HepG2 (cell line): ENCODE data around the gene IRAK4. TPM values are rescaled to one million over a fixed set of nuclear protein-coding genes. Genes with fewer than 3 reads are reported as not detected.

Experiments used
- AGO1 ChIP-seq: fragments of 200-400 bp; formaldehyde crosslinking; IDR thresholded peaks from 2 replicates; pipeline ENCODE4 v1.6.1; 2017; ENCODE audit warnings: mild to moderate bottlenecking, low read depth, low read length, moderate library complexity; ENCODE audit not compliant: poor library complexity, severe bottlenecking
- ATF1 ChIP-seq: IDR thresholded peaks from 2 replicates; pipeline ENCODE4 v1.6.1; 2016; ENCODE audit warnings: mild to moderate bottlenecking, control low read depth
- CREB1 ChIP-seq, 2 experiments: fragments of 450-650 bp in 1 of 2; IDR thresholded peaks; 2 replicates each; pipeline ENCODE4 v1.6.1; 2016 to 2017; ENCODE audit warnings: control low read depth in 1 of 2, mild to moderate bottlenecking in 1 of 2, missing compliant biosample characterization in 1 of 2, missing genetic modification characterization in 1 of 2
- HDAC6 ChIP-seq: fragments of 200-600 bp; sonication (generic); IDR thresholded peaks from 2 replicates; pipeline ENCODE4 v1.7.0; 2017; ENCODE audit warnings: mild to moderate bottlenecking, antibody characterized with exemption, low read length, low read depth
- HOXA9 ChIP-seq: sonication (generic); formaldehyde crosslinking; IDR thresholded peaks from 2 replicates; pipeline ENCODE4 v1.8.1; 2022; ENCODE audit warnings: missing genetic modification reagents, mild to moderate bottlenecking, moderate library complexity, borderline replicate concordance
- KLF11 ChIP-seq: IDR thresholded peaks from 2 replicates; pipeline ENCODE4 v1.6.1; 2016; ENCODE audit warnings: missing compliant biosample characterization
- MAZ ChIP-seq, 2 experiments: sonication (generic) in 1 of 2; formaldehyde crosslinking in 1 of 2; IDR thresholded peaks; 2 replicates each; pipeline versions ENCODE4 v1.5.0 to v1.6.1; 2012 to 2020; ENCODE audit warnings: low read depth in 2 of 2, mild to moderate bottlenecking in 2 of 2, borderline replicate concordance in 1 of 2, improper control_type of control experiment in 1 of 2, low read length in 1 of 2, missing genetic modification reagents in 1 of 2, moderate library complexity in 1 of 2
- MTF2 ChIP-seq: sonication (generic); formaldehyde crosslinking; IDR thresholded peaks from 2 replicates; pipeline ENCODE4 v1.5.0; 2020; ENCODE audit warnings: missing genetic modification reagents, borderline replicate concordance
- NR2C2 ChIP-seq: sonication (generic); formaldehyde crosslinking; IDR thresholded peaks from 2 replicates; pipeline ENCODE4 v1.4.0; 2020; ENCODE audit warnings: missing genetic modification reagents, mild to moderate bottlenecking, moderate library complexity, borderline replicate concordance
- RCOR2 ChIP-seq: IDR thresholded peaks from 2 replicates; pipeline ENCODE4 v1.6.1; 2016; ENCODE audit warnings: missing biosample characterization, missing genetic modification reagents
- STAT5B ChIP-seq: sonication (generic); formaldehyde crosslinking; IDR thresholded peaks from 2 replicates; pipeline ENCODE4 v1.4.0; 2020; ENCODE audit warnings: missing genetic modification reagents
- XRCC5 ChIP-seq: fragments of 200-400 bp; formaldehyde crosslinking; optimal IDR thresholded peaks from 2 replicates; pipeline ENCODE3; 2017; ENCODE audit warnings: mild to moderate bottlenecking, low read length
- YEATS4 ChIP-seq: sonication (generic); formaldehyde crosslinking; IDR thresholded peaks from 2 replicates; pipeline ENCODE4 v1.4.0; 2020; ENCODE audit warnings: missing genetic modification reagents, borderline replicate concordance
- ZNF33B ChIP-seq: sonication (generic); formaldehyde crosslinking; IDR thresholded peaks from 2 replicates; pipeline ENCODE4 v1.5.1; 2020; ENCODE audit warnings: mild to moderate bottlenecking, missing genetic modification reagents
- ZNF558 ChIP-seq: sonication (generic); formaldehyde crosslinking; IDR thresholded peaks from 2 replicates; pipeline ENCODE4 v1.9.0; 2022; ENCODE audit warnings: mild to moderate bottlenecking, missing genetic modification reagents, borderline replicate concordance
- polyA plus RNA-seq, 8 experiments: library from polyadenylated mRNA; depleted of rRNA in 3 of 8; stranded (reverse) in 7 of 8; unstranded in 1 of 8; fragments of >200 nt; fragmentation: Illumina TruSeq in 4 of 8; extraction: Trizol in 4 of 8; gene quantifications; 2 replicates each; pipeline versions ENCODE4 v1.2.1 to v1.2.3, GENCODE V29; 2011 to 2016; ENCODE audit warnings: low read depth in 4 of 8, missing spikeins in 1 of 8, mixed read lengths in 1 of 8; ENCODE audit not compliant: insufficient read depth in 1 of 8
- total RNA-seq, 5 experiments: library from RNA; depleted of rRNA; stranded (reverse); fragments of >200 nt; fragmentation: Illumina TruSeq; extraction: Trizol; gene quantifications; 2 replicates each; pipeline ENCODE4 v1.2.3, GENCODE V29; 2016; ENCODE audit warnings: low read depth in 1 of 5
- TF ChIP-seq, protein P1 (sequence below): sonication (generic); formaldehyde crosslinking; IDR thresholded peaks from 2 replicates; pipeline ENCODE4 v1.9.0; 2022; ENCODE audit warnings: missing genetic modification reagents, mild to moderate bottlenecking, borderline replicate concordance
- TF ChIP-seq, protein P2 (sequence below): sonication (generic); formaldehyde crosslinking; IDR thresholded peaks from 2 replicates; pipeline ENCODE4 v1.5.0; 2020; ENCODE audit warnings: mild to moderate bottlenecking, missing genetic modification reagents, moderate library complexity
- TF ChIP-seq, protein P3 (sequence below): sonication (generic); formaldehyde crosslinking; IDR thresholded peaks from 2 replicates; pipeline ENCODE4 v1.8.0; 2022; ENCODE audit warnings: missing genetic modification reagents, mild to moderate bottlenecking, inconsistent platforms, borderline replicate concordance
- TF ChIP-seq, protein P4 (sequence below): sonication (generic); formaldehyde crosslinking; IDR thresholded peaks from 2 replicates; pipeline ENCODE4 v1.5.1; 2020; ENCODE audit warnings: mild to moderate bottlenecking, moderate library complexity, missing genetic modification reagents

IRAK4 gene
- total and polyA plus RNA-seq, 2 of the 13 experiments (the other 11 are each of a cell fraction or from before 2014, with no cell fraction given): 6.6 to 7.1 TPM

DNA sequence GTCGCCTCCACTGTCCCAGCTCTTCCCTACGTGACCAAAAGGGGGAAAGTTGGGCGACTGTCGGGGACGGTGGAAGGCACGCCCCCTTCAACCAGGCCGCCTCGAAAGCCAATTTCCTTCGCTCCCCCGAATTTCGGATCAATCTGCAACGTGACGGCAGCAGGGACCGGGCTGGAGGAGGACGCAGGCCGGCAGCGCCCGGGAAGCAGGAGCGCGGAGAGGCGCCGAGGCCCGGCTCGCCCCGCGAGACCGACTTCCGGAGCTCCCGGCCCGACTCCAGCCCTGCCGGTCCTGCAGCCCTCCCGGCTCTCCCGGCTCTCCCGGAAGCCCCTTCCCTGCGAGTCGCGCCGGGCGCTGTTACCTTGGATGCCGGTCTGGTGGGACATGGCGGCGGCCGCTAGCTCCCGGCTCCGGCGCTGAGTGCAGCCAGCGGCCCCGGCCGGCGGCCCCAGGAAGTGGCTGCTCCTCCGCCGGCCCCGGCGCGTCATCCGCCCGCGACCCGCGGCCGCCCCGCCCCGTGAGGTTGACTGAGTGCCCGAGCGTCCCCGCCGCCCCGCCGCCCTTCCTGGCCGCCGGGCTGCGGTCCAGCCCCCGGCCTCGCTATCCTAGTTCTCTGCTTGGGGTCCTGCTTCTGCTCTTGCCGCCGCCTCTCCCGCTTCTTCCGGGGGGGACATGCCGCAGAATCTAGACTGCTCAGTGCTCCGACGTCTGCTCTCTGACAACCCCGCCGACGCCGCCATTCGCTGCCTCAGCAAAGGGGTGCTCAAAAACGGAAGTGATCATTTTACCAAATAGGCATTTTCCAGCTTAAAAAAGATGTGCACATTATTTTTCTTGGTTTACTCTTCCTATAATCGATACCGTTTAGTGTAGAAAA is 47.3 kb downstream of the IRAK4 start, which contains the start of gene TWF1 (continued):
- TF ChIP-seq, protein P1, sequence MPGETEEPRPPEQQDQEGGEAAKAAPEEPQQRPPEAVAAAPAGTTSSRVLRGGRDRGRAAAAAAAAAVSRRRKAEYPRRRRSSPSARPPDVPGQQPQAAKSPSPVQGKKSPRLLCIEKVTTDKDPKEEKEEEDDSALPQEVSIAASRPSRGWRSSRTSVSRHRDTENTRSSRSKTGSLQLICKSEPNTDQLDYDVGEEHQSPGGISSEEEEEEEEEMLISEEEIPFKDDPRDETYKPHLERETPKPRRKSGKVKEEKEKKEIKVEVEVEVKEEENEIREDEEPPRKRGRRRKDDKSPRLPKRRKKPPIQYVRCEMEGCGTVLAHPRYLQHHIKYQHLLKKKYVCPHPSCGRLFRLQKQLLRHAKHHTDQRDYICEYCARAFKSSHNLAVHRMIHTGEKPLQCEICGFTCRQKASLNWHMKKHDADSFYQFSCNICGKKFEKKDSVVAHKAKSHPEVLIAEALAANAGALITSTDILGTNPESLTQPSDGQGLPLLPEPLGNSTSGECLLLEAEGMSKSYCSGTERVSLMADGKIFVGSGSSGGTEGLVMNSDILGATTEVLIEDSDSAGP: peak; percentile 82; the same call in 1 of the 2 replicates
- TF ChIP-seq STAT5B (CRISPR knock-in tag): no peak
- no peak; the same call in 1 of the 2 replicates for TF ChIP-seq ZNF558 (CRISPR knock-in tag)
- TF ChIP-seq KLF11 (CRISPR knock-in tag): no peak
- TF ChIP-seq HDAC6: no peak
- TF ChIP-seq XRCC5: peak; percentile 35
- no peak for TF ChIP-seq RCOR2 (CRISPR knock-in tag)
- TF ChIP-seq CREB1 (IDR thresholded peaks at IDR 0.05): peak; percentile 87
- TF ChIP-seq CREB1 (CRISPR knock-in tag; IDR thresholded peaks at IDR 0.05): 0 out of 2 replicates have a peak, but pooled peaks have one; percentile 36
- TF ChIP-seq MTF2 (CRISPR knock-in tag): peak; percentile 50; the same call in 1 of the 2 replicates
- peak; percentile 52; the same call in 1 of the 2 replicates for TF ChIP-seq MAZ (IDR thresholded peaks at IDR 0.05; ENCODE audit: borderline replicate concordance, low read depth, low read length)
- TF ChIP-seq MAZ (CRISPR knock-in tag; IDR thresholded peaks at IDR 0.05; ENCODE audit: low read depth): peak; percentile 50; the same call in 1 of the 2 replicates
- TF ChIP-seq, protein P2, sequence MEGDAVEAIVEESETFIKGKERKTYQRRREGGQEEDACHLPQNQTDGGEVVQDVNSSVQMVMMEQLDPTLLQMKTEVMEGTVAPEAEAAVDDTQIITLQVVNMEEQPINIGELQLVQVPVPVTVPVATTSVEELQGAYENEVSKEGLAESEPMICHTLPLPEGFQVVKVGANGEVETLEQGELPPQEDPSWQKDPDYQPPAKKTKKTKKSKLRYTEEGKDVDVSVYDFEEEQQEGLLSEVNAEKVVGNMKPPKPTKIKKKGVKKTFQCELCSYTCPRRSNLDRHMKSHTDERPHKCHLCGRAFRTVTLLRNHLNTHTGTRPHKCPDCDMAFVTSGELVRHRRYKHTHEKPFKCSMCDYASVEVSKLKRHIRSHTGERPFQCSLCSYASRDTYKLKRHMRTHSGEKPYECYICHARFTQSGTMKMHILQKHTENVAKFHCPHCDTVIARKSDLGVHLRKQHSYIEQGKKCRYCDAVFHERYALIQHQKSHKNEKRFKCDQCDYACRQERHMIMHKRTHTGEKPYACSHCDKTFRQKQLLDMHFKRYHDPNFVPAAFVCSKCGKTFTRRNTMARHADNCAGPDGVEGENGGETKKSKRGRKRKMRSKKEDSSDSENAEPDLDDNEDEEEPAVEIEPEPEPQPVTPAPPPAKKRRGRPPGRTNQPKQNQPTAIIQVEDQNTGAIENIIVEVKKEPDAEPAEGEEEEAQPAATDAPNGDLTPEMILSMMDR (CRISPR knock-in tag): no peak; the same call in 1 of the 2 replicates
- TF ChIP-seq, protein P3, sequence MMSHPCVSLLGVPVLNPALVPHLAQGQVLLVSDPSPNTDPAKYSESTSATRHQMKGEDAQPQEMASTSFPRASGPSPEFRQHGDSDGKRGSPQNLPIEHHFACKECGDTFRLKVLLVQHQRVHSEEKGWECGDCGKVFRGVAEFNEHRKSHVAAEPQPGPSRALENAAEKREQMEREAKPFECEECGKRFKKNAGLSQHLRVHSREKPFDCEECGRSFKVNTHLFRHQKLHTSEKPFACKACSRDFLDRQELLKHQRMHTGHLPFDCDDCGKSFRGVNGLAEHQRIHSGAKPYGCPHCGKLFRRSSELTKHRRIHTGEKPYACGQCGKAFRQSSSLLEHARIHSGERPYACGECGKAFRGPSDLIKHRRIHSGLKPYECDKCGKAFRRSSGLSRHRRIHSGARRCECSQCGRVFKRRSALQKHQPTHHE: no peak
- TF ChIP-seq NR2C2: peak; percentile 81; the same call in 1 of the 2 replicates
- peak; percentile 34; the same call in 1 of the 2 replicates for TF ChIP-seq ATF1 (CRISPR knock-in tag)
- no peak for TF ChIP-seq HOXA9
- TF ChIP-seq ZNF33B: no peak
- TF ChIP-seq, protein P4, sequence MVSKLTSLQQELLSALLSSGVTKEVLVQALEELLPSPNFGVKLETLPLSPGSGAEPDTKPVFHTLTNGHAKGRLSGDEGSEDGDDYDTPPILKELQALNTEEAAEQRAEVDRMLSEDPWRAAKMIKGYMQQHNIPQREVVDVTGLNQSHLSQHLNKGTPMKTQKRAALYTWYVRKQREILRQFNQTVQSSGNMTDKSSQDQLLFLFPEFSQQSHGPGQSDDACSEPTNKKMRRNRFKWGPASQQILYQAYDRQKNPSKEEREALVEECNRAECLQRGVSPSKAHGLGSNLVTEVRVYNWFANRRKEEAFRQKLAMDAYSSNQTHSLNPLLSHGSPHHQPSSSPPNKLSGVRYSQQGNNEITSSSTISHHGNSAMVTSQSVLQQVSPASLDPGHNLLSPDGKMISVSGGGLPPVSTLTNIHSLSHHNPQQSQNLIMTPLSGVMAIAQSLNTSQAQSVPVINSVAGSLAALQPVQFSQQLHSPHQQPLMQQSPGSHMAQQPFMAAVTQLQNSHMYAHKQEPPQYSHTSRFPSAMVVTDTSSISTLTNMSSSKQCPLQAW (CRISPR knock-in tag): 0 out of 2 replicates have a peak, but pooled peaks have one; percentile 40
- peak; percentile 76 for TF ChIP-seq YEATS4 (CRISPR knock-in tag)
- no peak for TF ChIP-seq AGO1
